AG09309 (cell line): ENCODE measurements around the gene EFEMP2.

Experiments
- DNase-seq: peaks from one replicate; pipeline ENCODE4 v3.0.0-alpha.2; 2010; ENCODE audit warnings: low read depth
- H3K4me3 ChIP-seq: 2 replicates; pipeline ENCODE4 v1.5.1; 2011; ENCODE audit warnings: mild to moderate bottlenecking, low read depth, low read length, moderate library complexity; ENCODE audit not compliant: control insufficient read depth
- CTCF ChIP-seq: IDR thresholded peaks from 2 replicates; pipeline ENCODE4 v1.5.1; 2011; ENCODE audit warnings: mild to moderate bottlenecking, low read depth, low read length, inconsistent platforms; ENCODE audit not compliant: insufficient read depth, control insufficient read depth; ENCODE audit errors: missing control alignments

The EFEMP2 gene

GRCh38 chr11:65860278-65861164 lies 12.1 kb downstream of the EFEMP2 start, which contains the start of gene MUS81:
TSS of gene MUS81 (plus strand) at chr11:65860433. CDS start at chr11:65860754, 321 bp downstream.
- TF ChIP-seq CTCF, result peak; percentile 92
- peak; percentile 88 for DNase-seq
- H3K4me3 ChIP-seq, result peak within 1 kb of the TSS; percentile 84

- DNase-seq, result no peak
- no peak for TF ChIP-seq CTCF
- peak overlapping the region; percentile 84 for H3K4me3 ChIP-seq
Observed at GRCh38 chr11:65859812-65860277, 12.8 kb downstream of the EFEMP2 start.

GRCh38 chr11:65859095-65859811 lies 13.3 kb downstream of the EFEMP2 start:
- DNase-seq, result peak; percentile 83
- H3K4me3 ChIP-seq, result peak overlapping the region; percentile 84
- TF ChIP-seq CTCF, result no peak

GRCh38 chr11:65858681-65859087 lies 13.9 kb downstream of the EFEMP2 start:
- TF ChIP-seq CTCF, result no peak
- peak overlapping the region; percentile 84 for H3K4me3 ChIP-seq
- DNase-seq, result no peak

GRCh38 chr11:65857853-65858680 lies 14.5 kb downstream of the EFEMP2 start, which contains the start of gene CFL1:
TSS of gene CFL1 (minus strand) at chr11:65858180. CDS start at chr11:65858099, 81 bp downstream.
- DNase-seq, result peak; percentile 79
- no peak for TF ChIP-seq CTCF
- peak within 1 kb of the TSS; percentile 84 for H3K4me3 ChIP-seq

GRCh38 chr11:65857500-65857852 lies 15.1 kb downstream of the EFEMP2 start:
- H3K4me3 ChIP-seq, result peak overlapping the region; percentile 84
- no peak for DNase-seq
- no peak for TF ChIP-seq CTCF
